GM18868 (cell line): Measurements from ENCODE around the gene EFCAB8.

Experiments
- ATAC-seq: cut with Tn5 transposase; IDR thresholded peaks from one replicate; pipeline ENCODE4 v1.9.1; 2021; ENCODE audit warnings: mild to moderate bottlenecking, moderate library complexity; ENCODE audit not compliant: unreplicated experiment

The EFCAB8 gene

GRCh38 chr20:32908334-32909292 lies 49.9 kb downstream of the EFCAB8 start:
- no peak for ATAC-seq

- ATAC-seq, result no peak
These were observed 50.7 kb downstream of the EFCAB8 start for GRCh38 chr20:32909451-32909850.

GRCh38 chr20:32909896-32910571 lies 51.3 kb downstream of the EFCAB8 start:
- no peak for ATAC-seq

GRCh38 chr20:32911355-32911754 lies 52.6 kb downstream of the EFCAB8 start:
- ATAC-seq, result no peak

- no peak for ATAC-seq
These were observed 54.0 kb downstream of the EFCAB8 start for GRCh38 chr20:32912688-32913087.

GRCh38 chr20:32914031-32914430 lies 55.3 kb downstream of the EFCAB8 start:
- no peak for ATAC-seq

GRCh38 chr20:32917191-32917950 lies 58.6 kb downstream of the EFCAB8 start:
- no peak for ATAC-seq

- no peak for ATAC-seq
These were observed 59.6 kb downstream of the EFCAB8 start for GRCh38 chr20:32918296-32918695.

GRCh38 chr20:32918751-32919150 lies 60.0 kb downstream of the EFCAB8 start:
- no peak for ATAC-seq

GRCh38 chr20:32920066-32920465 lies 61.3 kb downstream of the EFCAB8 start:
- no peak for ATAC-seq

GRCh38 chr20:32920530-32921298 lies 62.0 kb downstream of the EFCAB8 start:
- no peak for ATAC-seq

- ATAC-seq, result no peak
These were observed 63.7 kb downstream of the EFCAB8 start for GRCh38 chr20:32922466-32922865.

- no peak for ATAC-seq
These were observed 66.1 kb downstream of the EFCAB8 start for GRCh38 chr20:32924781-32925180.

GRCh38 chr20:32925481-32926196 lies 66.9 kb downstream of the EFCAB8 start:
- no peak for ATAC-seq

GRCh38 chr20:32929162-32929561 lies 70.4 kb downstream of the EFCAB8 start:
- no peak for ATAC-seq

- no peak for ATAC-seq
These were observed 71.5 kb downstream of the EFCAB8 start for GRCh38 chr20:32930181-32930580.

- ATAC-seq, result no peak
These were observed 72.0 kb downstream of the EFCAB8 start for GRCh38 chr20:32930701-32931100.

- no peak for ATAC-seq
These were observed 75.9 kb downstream of the EFCAB8 start for GRCh38 chr20:32934580-32934979.

GRCh38 chr20:32941155-32941885 lies 82.6 kb downstream of the EFCAB8 start:
- ATAC-seq, result no peak
